Measurements from ENCODE around the gene CNOT3.
"Not testable (repeated sequence)": the region's sequence is repeated elsewhere in the genome, so short reads cannot be mapped to it uniquely, and the experiment has no call there.

- not testable (repeated sequence) for TF ChIP-seq CTCF, POLR2A (IDR thresholded peaks at IDR 0.05)
These were observed 37.7 kb upstream of the CNOT3 start for GRCh38 chr19:54099903-54100255.

All from body of pancreas (tissue), 4 donors.